Activated naive CD8-positive, alpha-beta T cell treated with anti-CD3 and anti-CD28 coated beads for 36 hours (primary cell): ENCODE results near the gene HIP1. TPM values are rescaled to one million over a fixed set of nuclear protein-coding genes. Genes with fewer than 3 reads are reported as not detected.
"Not testable (repeated sequence)": the region's sequence is repeated elsewhere in the genome, so short reads cannot be mapped to it uniquely, and the experiment has no call there.

ENCODE experiments used
- DNase-seq: peaks from one replicate; pipeline ENCODE4 v3.0.0; 2021
- H3K27ac Mint-ChIP-seq: one replicate; pipeline ENCODE4 v1.8.0; 2022; ENCODE audit warnings: mild to moderate bottlenecking, moderate library complexity, mixed read lengths
- H3K27me3 Mint-ChIP-seq: one replicate; pipeline ENCODE4 v1.8.0; 2022; ENCODE audit warnings: mild to moderate bottlenecking, mixed read lengths
- H3K36me3 Mint-ChIP-seq: one replicate; pipeline ENCODE4 v1.8.0; 2021; ENCODE audit warnings: mild to moderate bottlenecking, mixed read lengths
- H3K4me1 Mint-ChIP-seq: one replicate; pipeline ENCODE4 v1.8.0; 2021; ENCODE audit warnings: mixed read lengths
- H3K4me3 Mint-ChIP-seq: one replicate; pipeline ENCODE4 v1.8.0; 2022; ENCODE audit warnings: mild to moderate bottlenecking, moderate library complexity, mixed read lengths
- H3K9me3 Mint-ChIP-seq: one replicate; pipeline ENCODE4 v1.8.0; 2022; ENCODE audit warnings: mixed read lengths
- total RNA-seq, 2 experiments: library from RNA; stranded (reverse); gene quantifications; one replicate each; pipeline ENCODE4 v1.2.3, GENCODE V29; 2021

The HIP1 gene
- total RNA-seq: 1 to 10 TPM; 1.4 to 1.9 TPM

DNA sequence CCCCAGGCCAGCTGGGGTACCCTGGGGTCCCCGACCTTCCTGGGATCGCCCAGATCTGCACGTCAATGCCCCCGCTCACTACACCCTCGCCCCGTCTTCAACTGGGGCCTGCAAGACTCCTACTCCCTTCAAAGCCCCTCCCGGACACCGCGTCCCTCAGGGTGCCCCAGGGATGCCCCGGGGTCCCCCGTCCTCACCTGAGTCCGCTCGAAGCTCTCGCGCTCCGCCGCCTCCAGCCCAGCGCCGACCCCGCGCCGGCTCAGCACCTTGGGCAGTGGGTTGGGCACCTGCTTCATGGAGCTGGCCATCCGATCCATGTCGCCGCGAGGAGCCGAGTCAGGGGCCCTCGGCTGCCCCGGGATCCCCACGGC lies at the start of gene HIP1:
Gene HIP1, minus strand, starts transcription at position 338 of the 371 bp plus-strand sequence. Its CDS starts 21 bp downstream, at position 317.
- peaks cover 19% of the 10 kb centered on the region for H3K27me3 Mint-ChIP-seq
- H3K4me1 Mint-ChIP-seq: peaks cover 13% of the 10 kb centered on the region
- H3K9me3 Mint-ChIP-seq: no peaks in the 10 kb centered on the region
- DNase-seq: no peak
- peak within 1 kb of the TSS; percentile 89 for H3K27ac Mint-ChIP-seq
- H3K36me3 Mint-ChIP-seq: no peaks in the 10 kb centered on the region
- H3K4me3 Mint-ChIP-seq: peak within 1 kb of the TSS; percentile 92

DNA sequence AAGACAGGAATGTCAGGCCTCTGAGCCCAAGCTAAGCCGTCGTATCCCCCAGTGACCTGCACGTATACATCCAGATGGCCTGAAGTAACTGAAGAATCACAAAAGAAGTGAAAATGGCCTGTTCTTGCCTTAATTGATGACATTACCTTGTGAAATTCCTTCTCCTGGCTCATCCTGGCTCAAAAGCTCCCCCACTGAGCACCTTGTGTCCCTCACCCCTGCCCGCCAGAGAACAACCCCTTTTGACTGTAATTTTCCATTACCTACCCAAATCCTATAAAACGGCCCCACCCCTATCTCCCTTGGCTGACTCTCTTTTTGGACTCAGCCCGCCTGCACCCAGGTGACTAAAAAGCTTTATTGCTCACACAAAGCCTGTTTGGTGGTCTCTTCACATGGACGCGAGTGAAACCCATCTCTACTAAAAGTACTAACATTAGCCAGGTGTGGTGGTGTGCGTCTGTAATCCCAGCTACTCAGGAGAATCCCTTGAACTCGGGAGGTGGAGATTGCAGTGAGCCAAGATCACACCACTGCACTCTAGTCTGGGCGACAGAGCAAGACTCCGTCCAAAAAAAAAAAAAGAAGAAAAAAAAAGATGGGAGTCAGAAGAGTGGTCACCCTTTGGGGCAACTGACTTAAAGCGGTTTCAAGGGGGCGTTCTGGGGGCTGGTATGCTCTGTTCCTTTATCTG lies 49.6 kb upstream of the HIP1 start:
- not testable (repeated sequence) for H3K27ac Mint-ChIP-seq, DNase-seq, H3K4me3 Mint-ChIP-seq, H3K9me3 Mint-ChIP-seq, H3K27me3 Mint-ChIP-seq, H3K36me3 Mint-ChIP-seq, H3K4me1 Mint-ChIP-seq

DNA sequence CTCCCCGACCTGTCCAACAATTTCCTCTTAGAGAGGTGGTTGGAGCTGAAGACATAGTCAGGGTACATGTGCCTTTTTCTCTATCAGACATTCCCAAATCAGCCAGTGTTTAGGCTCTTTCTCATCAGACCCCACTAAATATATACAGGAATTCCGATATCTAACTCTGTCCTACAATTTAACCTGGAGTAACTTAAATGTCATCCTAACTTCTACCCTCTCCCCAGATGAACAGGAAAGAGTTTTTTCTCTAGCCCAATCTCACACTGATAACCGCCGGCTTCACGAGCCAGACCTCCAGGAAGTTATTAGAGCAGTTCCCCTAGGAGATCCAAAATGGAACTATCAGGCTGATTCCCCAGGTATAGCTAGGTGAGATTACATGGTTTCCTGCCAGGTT lies 44.3 kb upstream of the HIP1 start:
- not testable (repeated sequence) for H3K27ac Mint-ChIP-seq, H3K9me3 Mint-ChIP-seq, H3K36me3 Mint-ChIP-seq, DNase-seq, H3K4me3 Mint-ChIP-seq
- peaks cover 13% of the 10 kb centered on the region for H3K4me1 Mint-ChIP-seq
- peaks cover 32% of the 10 kb centered on the region for H3K27me3 Mint-ChIP-seq

DNA sequence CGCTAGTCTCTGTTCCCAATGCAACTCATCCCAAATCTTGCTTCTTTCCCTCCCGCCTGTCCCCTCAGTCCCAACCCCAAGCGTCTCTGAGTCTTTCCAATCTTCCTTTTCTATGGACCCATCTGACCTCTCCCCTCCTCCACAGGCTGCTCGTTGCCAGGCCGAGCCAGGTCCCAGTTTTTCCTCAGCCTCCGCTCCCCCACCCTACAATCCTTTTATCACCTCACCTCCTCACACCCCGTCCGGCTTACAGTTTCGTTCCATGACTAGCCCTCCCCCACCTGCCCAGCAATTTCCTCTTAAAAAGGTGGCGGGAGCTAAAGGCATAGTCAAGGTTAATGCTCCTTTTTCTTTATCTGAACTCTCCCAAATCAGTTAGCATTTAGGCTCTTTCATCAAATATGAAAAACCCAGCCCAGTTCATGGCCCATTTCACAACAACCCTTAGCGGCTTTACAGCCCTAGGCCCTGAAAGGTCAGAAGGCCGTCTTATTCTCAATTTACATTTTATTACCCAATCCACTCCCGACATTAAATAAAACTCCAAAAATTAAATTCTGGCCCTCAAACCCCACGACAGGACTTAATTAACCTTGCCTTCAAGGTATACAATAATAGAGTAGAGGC lies 42.0 kb upstream of the HIP1 start:
- H3K4me3 Mint-ChIP-seq, H3K9me3 Mint-ChIP-seq, H3K36me3 Mint-ChIP-seq, DNase-seq, H3K27ac Mint-ChIP-seq: not testable (repeated sequence)
- Mint-ChIP-seq H3K27me3 (peaks cover 32% of the 10 kb centered on the region), H3K4me1 (peaks cover 25% of the 10 kb centered on the region)

- H3K4me3 Mint-ChIP-seq, H3K36me3 Mint-ChIP-seq, H3K9me3 Mint-ChIP-seq, H3K27ac Mint-ChIP-seq, DNase-seq: not testable (repeated sequence)
- Mint-ChIP-seq H3K4me1 (peaks cover 31% of the 10 kb centered on the region), H3K27me3 (peaks cover 32% of the 10 kb centered on the region)
These were observed 40.8 kb upstream of the HIP1 start for GRCh38 chr7:75779516-75779915.

DNA sequence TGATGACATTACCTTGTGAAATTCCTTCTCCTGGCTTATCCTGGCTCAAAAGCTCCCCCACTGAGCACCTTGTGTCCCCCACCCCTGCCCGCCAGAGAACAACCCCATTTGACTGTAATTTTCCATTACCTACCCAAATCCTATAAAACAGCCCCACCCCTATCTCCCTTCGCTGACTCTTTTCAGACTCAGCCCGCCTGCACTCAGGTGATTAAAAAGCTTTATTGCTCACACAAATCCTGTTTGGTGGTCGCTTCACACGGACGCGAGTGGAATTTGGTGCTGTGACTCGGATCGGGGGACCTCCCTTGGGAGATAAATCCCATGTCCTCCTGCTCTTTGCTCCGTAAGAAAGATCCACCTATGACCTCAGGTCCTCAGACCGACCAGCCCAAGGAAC lies 40.3 kb upstream of the HIP1 start:
- H3K27ac Mint-ChIP-seq, H3K36me3 Mint-ChIP-seq, H3K9me3 Mint-ChIP-seq, H3K4me3 Mint-ChIP-seq, DNase-seq: not testable (repeated sequence)
- peaks cover 32% of the 10 kb centered on the region for H3K27me3 Mint-ChIP-seq
- peaks cover 31% of the 10 kb centered on the region for H3K4me1 Mint-ChIP-seq

DNA sequence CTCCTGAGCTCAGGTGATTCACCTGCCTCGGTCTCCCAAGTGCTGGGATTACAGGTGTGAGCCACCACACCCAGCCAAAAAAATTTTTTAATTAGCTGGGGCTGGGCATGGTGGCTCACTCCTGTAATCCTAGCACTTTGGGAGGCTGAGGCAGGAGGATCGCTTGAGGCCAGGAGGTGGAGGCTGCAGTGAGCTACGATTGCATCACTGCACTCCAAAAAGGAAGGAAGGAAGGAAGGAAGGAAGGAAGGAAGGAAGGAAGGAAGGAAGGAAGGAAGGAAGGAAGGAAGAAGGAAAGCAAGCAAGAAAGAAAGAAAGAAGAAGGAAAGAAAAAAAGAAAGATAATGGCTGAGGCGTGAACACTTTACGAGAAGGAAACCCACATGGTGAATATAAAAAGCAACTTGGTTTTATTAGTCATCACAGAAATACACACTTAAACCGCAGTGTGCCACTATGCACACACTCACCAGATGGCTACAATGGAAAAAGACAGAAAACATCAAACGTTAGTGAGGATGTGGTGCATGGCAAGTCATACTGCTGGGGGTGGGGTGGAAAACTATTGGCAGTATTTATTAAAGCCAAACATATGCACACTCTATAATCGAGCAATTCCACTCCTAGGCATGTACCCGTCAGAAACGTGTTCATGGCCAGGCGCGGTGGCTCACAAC lies 37.7 kb upstream of the HIP1 start:
- Mint-ChIP-seq H3K9me3 (peaks cover 2% of the 10 kb centered on the region), H3K27ac (peak overlapping the region; percentile 80), H3K4me1 (peaks cover 31% of the 10 kb centered on the region), H3K27me3 (peaks cover 15% of the 10 kb centered on the region), H3K36me3 (peaks cover 2% of the 10 kb centered on the region), H3K4me3 (peak overlapping the region; percentile 25)
- peak; percentile 64 for DNase-seq

- not testable (repeated sequence) for DNase-seq, H3K27me3 Mint-ChIP-seq, H3K9me3 Mint-ChIP-seq, H3K4me3 Mint-ChIP-seq, H3K27ac Mint-ChIP-seq, H3K36me3 Mint-ChIP-seq
- H3K4me1 Mint-ChIP-seq: peaks cover 23% of the 10 kb centered on the region
These were observed 35.2 kb upstream of the HIP1 start for GRCh38 chr7:75773958-75774357.

DNA sequence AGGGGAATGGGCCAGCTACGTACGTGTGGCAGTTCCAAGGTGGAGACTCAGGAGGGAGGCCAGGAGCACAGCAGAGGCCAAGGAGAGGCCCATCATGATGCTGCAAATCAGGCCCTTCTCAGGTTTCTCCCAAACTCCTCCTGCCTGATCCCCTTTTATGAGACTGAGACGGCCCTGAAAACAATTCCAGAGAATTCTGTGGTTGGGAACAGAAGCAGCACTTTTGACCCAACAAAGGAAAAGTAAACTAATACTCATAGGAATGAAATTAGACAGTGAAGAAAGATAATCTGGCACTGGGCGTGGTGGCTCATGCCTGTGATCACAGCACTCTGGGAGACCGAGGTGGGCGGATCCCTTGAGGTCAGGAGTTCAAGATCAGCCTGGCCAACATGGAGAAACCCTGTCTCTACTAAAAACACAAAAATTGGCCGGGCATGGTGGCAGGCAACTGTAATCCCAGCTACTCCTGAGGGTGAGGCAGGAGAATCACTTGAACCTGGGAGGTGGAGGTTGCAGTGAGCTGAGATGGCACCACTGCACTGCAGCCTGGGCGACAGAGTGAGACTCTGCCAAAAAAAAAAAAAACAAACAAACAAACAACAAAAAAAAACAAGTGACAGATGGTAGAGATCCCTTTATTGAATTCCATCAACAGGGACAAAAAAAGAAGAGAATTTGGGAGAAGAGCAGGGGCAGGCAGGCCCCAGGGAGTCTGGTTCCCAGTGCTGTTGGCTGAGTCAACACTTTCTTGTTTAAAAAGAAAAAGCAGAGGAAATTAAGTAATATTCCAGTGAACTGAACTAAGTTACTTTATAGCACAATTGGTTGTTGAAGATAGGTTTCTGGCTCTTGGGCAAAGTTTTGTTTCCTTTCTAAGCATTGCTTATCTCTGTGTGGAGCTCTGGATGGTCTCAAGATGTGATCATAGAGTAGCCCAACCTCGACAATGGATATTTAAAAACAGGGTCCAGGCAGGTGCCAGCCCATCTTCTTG lies 33.6 kb upstream of the HIP1 start, which contains the start of gene CCL26:
Gene CCL26, minus strand, starts transcription at position 131 of the 997 bp plus-strand sequence. Its CDS starts 35 bp downstream, at position 96.
- H3K4me1 Mint-ChIP-seq: peaks cover 15% of the 10 kb centered on the region
- H3K27ac Mint-ChIP-seq: no peak within 1 kb of the TSS
- no peak for DNase-seq
- H3K36me3 Mint-ChIP-seq: peaks cover 2% of the 10 kb centered on the region
- H3K4me3 Mint-ChIP-seq: no peak within 1 kb of the TSS
- H3K27me3 Mint-ChIP-seq: no peaks in the 10 kb centered on the region
- peaks cover 2% of the 10 kb centered on the region for H3K9me3 Mint-ChIP-seq

DNA sequence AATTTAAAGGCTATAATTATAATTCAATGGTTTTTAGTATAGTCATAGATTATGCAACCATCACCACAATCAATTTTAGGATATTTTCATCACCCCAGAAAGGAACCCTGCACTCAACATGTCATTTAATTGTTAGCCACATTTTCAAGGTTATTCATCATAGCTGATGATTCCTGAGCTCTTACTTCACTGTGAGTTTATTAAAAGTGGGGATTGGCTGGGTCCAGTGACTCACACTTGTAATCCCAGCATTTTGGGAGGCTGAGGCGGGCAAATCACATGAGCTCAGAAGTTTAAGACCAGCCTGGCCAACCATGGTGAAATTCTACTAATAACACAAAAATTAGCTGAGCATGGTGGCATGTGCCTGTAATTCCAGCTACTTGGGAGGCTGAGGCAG lies 32.5 kb upstream of the HIP1 start:
- H3K27me3 Mint-ChIP-seq: no peaks in the 10 kb centered on the region
- no peaks in the 10 kb centered on the region for H3K9me3 Mint-ChIP-seq
- peaks cover 9% of the 10 kb centered on the region for H3K4me1 Mint-ChIP-seq
- DNase-seq: no peak
- H3K27ac Mint-ChIP-seq: no peak overlapping the region
- peaks cover 2% of the 10 kb centered on the region for H3K36me3 Mint-ChIP-seq
- H3K4me3 Mint-ChIP-seq: no peak overlapping the region

GRCh38 chr7:75762350-75762917 lies 23.7 kb upstream of the HIP1 start:
- Mint-ChIP-seq H3K4me3 (no peak overlapping the region), H3K9me3 (no peaks in the 10 kb centered on the region), H3K4me1 (no peaks in the 10 kb centered on the region), H3K36me3 (no peaks in the 10 kb centered on the region), H3K27me3 (no peaks in the 10 kb centered on the region), H3K27ac (no peak overlapping the region)
- DNase-seq: no peak

DNA sequence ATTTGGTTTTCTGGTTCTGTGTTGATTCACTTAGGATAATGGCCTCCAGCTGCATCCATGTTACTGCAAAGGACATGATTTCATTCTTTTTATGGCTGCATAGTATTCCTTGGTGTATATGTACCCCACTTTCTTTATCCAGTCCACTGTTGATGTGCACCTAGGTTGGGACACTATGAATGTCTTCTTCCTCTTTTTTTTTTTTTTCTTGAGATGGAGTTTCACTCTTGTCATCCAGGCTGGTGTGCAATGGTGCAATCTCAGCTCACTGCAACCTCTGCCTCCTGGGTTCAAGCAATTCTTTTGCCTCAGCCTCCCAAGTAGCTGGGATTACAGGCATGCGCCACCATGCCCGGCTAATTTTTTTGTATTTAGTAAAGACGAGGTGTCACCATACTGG lies 23.1 kb upstream of the HIP1 start:
- not testable (repeated sequence) for H3K4me3 Mint-ChIP-seq, DNase-seq, H3K27me3 Mint-ChIP-seq, H3K27ac Mint-ChIP-seq, H3K9me3 Mint-ChIP-seq, H3K4me1 Mint-ChIP-seq, H3K36me3 Mint-ChIP-seq

GRCh38 chr7:75758491-75758890 lies 19.8 kb upstream of the HIP1 start:
- no peak for DNase-seq
- no peaks in the 10 kb centered on the region for H3K36me3 Mint-ChIP-seq
- H3K27me3 Mint-ChIP-seq: no peaks in the 10 kb centered on the region
- H3K9me3 Mint-ChIP-seq: no peaks in the 10 kb centered on the region
- H3K4me3 Mint-ChIP-seq: no peak overlapping the region
- H3K27ac Mint-ChIP-seq: no peak overlapping the region
- no peaks in the 10 kb centered on the region for H3K4me1 Mint-ChIP-seq

DNA sequence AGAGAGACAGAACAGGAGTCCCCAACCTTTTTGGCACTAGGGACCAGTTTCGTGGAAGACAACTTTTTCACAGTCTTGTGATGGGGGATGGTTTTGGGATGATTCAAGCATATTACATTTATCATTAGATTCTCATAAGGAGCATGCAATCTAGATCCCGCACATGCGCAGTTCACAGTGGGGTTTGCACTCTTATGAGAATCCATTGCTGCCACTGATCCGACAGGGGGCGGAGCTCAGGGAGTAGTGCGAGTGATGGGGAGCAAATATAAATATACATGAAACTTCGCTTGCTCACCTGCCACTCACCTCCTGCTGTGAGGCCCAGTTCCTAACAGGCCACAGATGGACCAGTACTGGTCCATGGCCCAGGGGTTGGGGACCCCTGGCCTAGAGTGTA lies 19.1 kb upstream of the HIP1 start:
- H3K4me1 Mint-ChIP-seq: no peaks in the 10 kb centered on the region
- DNase-seq: no peak
- no peaks in the 10 kb centered on the region for H3K36me3 Mint-ChIP-seq
- no peak overlapping the region for H3K4me3 Mint-ChIP-seq
- no peaks in the 10 kb centered on the region for H3K9me3 Mint-ChIP-seq
- H3K27ac Mint-ChIP-seq: no peak overlapping the region
- no peaks in the 10 kb centered on the region for H3K27me3 Mint-ChIP-seq
